Activated T-cell treated with anti-CD3 and anti-CD28 coated beads, Interleukin-2, amount 50 U/mL, for 48 hours (primary cell): ENCODE results near the gene CRLF1.
"Not testable (repeated sequence)": the region's sequence is repeated elsewhere in the genome, so short reads cannot be mapped to it uniquely, and the experiment has no call there.

Experiments
- DNase-seq, 2 experiments: peaks; one replicate each; pipeline ENCODE4 v3.0.0-alpha.2; 2020

CRLF1 gene

DNA sequence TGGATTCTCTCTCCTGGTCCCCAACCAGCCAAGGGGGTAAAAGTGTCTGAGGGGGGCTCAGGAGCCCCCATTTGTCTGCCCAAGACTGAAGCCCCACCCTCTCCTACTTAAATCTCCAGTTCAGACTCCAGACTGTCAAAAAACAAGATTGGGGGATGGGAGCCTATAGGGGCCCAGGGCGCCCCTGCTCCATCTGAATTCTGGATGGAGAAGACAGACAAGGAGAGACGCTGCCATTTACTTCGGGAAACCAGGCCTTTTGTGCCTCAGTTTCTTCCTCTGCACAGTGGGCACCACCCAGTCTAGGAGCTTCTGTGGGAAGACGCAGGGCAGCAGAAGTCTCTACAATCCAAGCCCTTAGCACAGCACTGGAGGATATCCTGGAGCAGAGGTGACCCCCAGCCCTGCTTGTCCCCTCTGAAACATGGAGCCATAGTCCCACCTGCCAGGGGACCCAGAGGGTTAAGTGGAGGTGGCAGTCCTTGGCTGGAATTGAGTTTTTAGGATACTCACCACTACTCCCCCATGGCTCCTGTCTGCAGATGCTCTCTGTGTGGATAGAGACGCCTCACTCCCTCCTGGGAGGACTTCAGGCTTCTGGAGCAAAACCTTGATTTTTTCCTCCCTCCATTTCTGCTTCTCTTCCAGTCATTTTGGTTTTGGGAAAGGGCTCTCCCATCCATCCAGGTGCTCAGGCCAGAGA, 1.7 kb upstream of the CRLF1 start:
- no peak for DNase-seq

DNA sequence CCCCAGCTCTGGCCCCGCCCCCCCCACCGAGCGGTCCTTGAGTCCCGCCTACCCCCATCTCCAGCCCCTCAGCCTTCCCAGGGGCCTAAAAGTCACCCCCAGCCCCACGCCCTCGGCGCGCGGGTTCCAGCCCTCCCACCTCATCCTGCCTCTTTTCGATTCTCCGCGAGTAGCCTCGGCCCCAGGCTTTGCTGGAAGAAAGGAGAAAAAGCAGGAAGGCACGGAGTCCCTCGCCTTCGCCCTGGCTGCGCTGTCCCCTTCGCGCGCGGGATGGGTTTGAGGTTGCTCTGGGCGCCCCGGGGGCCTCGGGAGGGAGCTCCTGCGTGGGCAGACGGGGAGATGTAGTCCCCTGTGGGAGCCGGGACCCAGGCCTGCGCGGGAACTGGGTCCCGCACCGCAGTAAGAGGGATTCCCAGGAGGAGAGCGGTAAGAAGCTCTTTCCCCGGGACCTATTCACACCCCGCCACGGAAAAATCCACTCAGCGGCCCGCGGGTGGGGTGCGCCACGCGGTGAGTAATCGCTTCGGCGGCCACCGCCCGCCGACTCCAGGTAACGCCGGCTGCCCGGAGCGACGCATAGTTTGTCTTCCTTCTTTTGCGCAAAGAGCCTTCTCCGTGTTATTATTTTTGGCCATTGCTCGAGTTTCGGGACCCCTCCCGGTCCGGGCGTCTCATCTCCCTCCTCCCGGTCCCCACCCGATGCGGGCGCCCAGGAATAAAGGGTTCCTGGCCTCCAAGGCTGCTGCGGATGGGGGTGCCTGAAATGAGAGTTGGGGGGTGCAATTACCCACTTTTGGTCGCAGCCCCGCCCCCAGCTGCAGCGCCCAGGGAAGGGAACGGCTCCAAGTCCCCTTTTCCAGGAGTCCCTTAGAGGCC, 865 bp upstream of the CRLF1 start:
- no peak for DNase-seq

- no peak for DNase-seq
Measured at GRCh38 chr19:18605546-18606280, 886 bp downstream of the CRLF1 start.

- DNase-seq: no peak
Measured at GRCh38 chr19:18605196-18605545, 1.4 kb downstream of the CRLF1 start.

DNA sequence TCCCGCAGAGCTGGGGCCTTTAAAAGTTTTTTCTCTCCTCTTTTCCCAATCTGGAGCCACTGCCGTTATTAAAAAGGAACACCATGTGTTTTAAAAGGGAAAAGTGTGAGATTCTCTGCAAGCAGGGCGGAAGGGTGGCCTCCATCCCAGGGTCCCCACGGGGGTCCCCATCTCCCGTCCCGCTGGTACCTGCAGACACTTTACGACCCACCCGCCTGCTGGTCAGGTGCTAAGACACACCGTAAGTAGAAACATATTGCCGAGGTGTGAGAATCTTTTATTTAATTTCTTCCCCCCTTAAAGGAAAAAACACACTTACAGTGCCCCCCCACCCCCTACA, 1.8 kb downstream of the CRLF1 start:
- DNase-seq: no peak

GRCh38 chr19:18603958-18604819, 2.4 kb downstream of the CRLF1 start:
- DNase-seq: no peak

- DNase-seq: no peak
Measured at GRCh38 chr19:18603255-18603957, 3.2 kb downstream of the CRLF1 start.

GRCh38 chr19:18601875-18602274, 4.7 kb downstream of the CRLF1 start:
- no peak for DNase-seq

- DNase-seq: not testable (repeated sequence)
Measured at GRCh38 chr19:18600692-18601397, 5.8 kb downstream of the CRLF1 start.

GRCh38 chr19:18599485-18599884, 7.1 kb downstream of the CRLF1 start:
- no peak for DNase-seq

DNA sequence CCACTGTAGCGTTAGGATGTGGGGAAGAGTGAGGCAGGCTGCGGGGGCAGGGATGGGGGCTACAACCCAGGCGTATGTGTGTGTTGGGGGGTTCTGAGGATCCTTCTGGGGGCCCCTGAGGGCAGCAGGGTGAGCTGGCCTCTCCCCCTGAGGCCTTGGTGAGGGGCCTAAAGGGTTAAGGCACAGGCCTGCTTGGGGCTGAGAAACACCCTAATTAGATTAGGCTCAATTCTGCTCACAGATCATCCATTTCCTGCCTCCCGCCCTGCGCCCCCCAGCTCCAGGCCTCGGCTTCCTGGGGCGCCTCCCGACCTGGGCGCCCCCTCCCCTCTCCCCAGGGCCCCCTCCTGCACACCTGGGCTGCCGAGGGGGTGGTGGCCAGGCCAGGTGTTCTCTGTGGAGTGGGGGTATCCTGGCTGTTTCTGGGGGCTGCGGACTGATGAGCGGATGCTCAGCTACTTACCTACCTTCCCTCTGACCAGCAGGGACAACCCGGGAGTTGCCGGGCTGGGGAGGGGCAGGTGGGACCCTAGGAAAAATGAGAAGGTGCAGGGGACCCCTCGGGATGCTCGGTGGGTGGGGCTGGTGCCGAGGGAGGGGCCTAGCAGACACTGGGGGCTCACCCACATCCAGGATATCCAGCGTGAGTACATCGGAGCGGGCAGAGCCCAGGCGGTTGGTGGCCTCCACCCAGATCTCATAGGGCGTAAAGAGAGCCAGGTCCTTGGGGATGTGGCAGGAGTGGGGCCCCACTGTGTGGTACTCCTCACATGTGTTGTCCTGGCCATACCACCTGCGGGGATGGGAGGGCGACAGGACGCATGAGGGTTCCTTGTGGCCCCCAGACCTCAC, 8.6 kb downstream of the CRLF1 start:
- no peak for DNase-seq

DNA sequence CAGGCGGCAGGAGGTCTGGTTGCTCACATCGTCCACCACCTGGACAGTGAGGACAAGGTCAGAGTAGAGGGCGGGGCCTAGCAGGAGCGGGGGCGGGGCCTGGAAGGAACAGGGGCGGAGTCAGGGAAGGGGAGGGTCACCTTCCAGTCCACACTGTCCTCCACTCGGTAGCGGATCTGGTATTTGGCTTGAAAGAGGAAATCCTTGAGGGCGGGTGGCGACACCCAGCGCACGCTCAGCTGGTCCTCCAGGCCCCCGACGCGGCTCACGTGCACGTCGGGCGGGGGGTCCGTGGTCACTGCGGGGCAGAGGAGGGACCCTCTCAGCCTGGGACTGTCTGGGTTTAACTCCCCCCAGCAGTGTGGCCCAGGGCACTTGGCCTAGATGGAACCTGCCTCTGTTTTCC, 9.8 kb downstream of the CRLF1 start:
- DNase-seq: no peak

GRCh38 chr19:18595475-18595874, 11.1 kb downstream of the CRLF1 start:
- DNase-seq: no peak

DNA sequence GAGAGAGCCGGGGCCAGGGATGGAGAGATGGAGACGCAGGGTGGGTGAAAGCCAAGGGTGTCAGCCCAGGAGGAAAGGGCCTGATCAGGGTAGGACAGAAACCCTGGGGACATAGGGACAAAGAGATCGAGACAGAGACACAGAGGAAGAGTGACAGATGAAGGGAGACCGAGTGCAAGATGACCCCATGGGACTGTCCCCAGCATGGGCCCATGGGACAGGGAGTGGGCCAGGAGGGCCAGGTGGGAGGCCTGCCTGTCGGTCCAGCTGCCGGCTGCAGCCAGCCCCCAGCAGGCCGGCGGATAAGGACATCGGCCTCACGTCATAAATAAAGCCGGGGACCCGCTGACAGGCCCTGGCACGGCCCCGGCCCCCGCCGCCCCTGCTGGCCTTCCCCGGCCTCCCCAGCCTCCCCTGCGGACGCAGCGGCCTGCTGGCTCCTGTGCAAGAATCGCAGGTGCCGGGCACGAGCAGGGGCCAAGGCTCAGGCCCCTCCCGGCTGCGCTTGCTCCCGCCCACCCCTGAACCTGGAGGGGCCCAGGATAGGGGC, 11.7 kb downstream of the CRLF1 start:
- no peak for DNase-seq

GRCh38 chr19:18594096-18594823, 12.3 kb downstream of the CRLF1 start:
- DNase-seq: peak; percentile 84 to 87

DNA sequence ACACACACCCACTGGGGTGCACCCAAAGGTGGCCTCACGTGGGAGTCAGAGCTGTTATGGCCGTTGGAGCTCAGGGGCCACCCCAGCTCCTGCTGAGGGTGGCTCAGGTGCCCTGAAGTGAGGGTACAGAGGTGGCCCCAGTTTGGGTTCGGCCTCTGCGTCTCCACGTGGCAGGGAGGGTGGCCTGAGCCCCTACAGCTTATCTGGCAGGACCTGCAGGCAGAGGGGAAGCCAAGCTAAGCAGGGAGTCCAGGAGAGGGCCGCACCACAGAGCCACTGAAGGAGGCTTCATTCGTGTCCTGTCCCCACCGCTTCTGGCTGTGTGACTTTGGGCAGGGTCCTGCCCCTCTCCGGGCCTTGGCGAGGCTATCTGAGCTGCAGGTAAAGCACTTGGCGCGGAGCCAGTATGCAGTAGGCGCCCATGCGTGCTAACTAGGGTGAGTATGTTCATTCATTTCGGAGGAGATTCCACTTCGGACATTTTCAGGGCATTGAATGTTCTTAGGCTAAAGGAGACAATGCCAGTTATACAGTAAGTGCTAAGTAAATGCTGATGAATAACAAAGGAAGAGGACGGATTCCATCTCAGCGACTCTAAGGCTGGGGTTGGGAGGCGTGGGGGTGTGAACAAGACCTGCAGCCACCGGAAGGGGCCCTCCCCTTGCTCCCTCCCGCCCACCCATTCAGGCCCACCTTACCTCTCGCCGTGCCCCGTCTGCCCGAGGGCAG, 13.1 kb downstream of the CRLF1 start:
- no peak for DNase-seq

- DNase-seq: not testable (repeated sequence)
Measured at GRCh38 chr19:18592732-18593131, 13.9 kb downstream of the CRLF1 start.

DNA sequence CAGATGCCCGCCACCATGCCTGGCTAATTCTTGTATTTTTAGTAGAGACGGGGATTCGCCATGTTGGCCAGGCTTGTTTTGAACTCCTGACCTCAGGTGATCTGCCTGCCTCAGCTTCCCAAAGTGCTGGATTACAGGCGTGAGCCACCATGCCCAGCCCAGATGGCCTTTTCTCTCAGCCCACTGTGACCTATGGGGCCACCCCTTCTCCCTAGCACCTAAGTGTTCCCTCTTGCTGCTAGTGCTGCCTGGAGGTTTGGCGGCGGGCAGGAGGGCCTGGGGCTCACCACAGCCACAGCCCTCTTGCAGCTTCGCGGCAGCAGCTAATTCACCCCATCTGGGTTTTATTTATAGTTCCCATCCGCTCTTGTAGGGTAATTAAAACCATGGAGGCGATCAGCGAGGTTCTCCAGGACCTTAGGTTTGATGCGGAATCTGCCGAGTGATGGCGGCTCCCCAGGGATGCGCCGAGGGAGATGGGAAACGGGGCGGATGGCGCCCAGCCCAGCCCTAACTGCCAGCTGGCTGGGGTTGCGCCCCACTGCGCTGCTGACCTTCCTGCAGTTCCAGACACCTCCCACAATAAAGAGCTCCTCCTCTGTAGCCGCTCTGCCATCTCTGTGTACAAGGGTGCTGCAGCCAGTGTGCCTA, 14.7 kb downstream of the CRLF1 start:
- no peak for DNase-seq
